RCC 7860 (cell line): Measurements from ENCODE around the gene FAM149B1.
A peak's percentile ranks its signal among the peaks of the same experiment; 100 is the strongest.

Source experiments
- DNase-seq: peaks from one replicate; pipeline ENCODE4 v3.0.0-alpha.2; 2015; ENCODE audit warnings: low spot score
- FAIRE-seq: peaks from 2 replicates; lab custom pipeline; 2012; peaks lifted over from hg19 to GRCh38; lab: Jason Lieb, UNC

FAM149B1 gene

DNA sequence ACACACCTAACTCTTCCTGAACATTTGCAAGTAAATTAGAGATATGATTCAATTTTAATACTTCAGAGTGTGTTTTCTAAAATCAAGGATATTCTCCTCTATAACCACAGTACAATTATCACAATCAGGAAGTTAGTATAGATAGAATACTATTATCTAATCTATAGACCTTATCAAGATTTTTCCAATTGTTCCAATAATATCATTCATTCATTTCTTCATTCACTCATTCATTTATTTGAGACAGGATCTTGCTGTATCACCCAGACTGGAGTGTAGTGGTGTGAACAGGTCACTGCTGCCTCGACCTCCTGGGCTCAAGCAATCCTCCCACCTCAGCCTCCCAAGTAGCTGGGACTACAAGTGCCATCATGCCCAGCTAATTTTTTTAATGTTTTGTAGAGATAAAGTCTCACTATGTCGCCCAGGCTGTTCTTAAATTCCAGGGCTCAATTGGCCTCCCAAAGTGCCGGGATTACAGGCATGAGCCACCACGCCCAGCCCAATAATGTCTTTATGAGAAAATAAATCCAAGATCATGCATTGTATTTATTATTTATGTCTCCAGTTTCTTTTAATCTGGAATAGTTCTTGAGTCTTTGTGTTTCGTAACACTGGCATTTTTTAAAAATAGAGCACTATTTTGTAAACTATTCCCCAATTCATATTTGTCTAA lies 95.1 kb downstream of the FAM149B1 start:
- DNase-seq (no peak), FAIRE-seq (no peak)

DNA sequence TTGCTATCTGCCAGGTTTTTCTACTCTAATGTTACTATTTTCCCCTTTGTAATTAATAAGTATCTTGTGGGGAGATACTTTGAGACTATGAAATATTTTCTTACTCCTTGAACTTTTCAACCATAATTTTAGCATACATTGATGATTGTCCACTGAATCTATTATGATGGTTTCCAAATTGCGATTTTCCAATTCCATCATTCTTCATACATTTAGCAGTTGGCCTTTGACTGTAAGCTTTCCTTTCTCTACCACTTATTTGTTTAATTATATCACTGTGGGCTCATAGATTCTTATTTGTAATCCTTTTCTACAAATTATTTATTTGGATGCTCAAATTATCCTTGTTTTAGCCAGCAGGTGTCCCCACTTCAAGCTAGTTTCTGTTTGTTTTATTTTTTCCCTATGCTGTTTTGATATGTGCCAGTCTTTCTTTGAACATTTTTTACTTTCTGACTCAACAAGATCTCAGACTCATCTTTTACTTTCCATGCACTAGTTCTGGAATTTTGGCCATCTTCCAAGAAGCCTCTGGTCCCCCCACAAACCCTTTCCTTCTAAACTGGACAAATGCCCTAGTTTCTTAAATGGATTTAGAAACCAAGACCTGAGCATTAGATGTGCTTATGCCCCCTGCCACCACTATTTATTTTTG lies 95.9 kb downstream of the FAM149B1 start:
- DNase-seq (peak; percentile 45), FAIRE-seq (peak; percentile 60)

DNA sequence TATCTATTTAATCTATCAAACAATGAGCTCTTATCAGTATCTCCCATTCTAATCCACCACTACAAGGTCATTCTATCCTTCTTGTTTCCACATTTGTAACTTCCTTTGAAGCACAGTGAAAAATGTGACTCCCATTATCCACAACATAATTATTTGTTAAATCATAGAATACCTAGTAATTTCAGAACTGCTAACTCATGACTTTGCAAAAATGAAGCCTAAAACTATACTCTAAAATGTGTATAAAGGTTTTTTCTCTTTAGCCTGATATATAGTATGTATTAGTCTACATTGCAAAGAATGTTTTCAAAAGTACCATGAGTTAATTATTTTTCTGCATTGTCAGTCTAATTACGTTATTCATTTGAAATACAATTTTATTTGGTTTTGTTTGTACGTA lies 96.5 kb downstream of the FAM149B1 start:
- DNase-seq = no peak
- FAIRE-seq = no peak

- no peak for FAIRE-seq
- no peak for DNase-seq
Observed at GRCh38 chr10:73281097-73281496, 113.2 kb downstream of the FAM149B1 start.

DNA sequence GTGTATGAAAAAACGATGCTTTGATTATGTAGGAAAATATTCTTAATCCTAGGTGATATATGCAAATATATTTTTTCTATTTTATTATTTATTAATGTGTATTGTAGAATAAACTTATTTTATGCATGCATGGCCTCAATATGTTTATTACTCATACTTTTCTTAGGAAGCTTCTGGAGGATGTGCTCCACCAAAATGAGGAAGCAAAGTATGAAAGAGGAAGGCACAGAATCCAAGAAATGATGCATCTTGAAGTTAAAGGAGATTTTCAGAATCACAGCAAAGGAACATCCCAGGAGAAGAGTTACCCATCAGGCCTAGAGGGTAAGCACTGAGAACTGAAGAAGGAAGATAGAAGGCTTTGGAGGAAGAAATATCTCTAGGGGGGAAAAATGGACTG lies 119.5 kb downstream of the FAM149B1 start:
- FAIRE-seq (no peak), DNase-seq (no peak)

DNA sequence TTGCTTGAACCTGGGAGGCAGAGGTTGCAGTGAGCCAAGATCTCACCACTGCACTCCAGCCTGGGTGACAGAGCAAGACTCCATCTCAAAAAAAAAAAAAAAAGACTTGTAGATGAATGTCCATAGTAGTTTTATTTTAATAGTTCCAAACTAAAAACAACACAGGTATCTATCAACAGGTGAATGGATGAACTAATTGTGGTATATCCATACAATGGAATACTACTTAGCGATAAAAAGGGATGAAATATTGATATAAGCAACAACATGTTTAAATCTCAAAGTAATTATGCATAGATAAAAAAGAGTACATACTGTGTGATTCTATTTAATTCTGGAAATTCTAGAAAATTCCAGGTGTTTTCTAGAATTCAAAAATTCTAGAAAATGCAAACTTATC lies 122.0 kb downstream of the FAM149B1 start:
- FAIRE-seq (no peak), DNase-seq (no peak)

DNA sequence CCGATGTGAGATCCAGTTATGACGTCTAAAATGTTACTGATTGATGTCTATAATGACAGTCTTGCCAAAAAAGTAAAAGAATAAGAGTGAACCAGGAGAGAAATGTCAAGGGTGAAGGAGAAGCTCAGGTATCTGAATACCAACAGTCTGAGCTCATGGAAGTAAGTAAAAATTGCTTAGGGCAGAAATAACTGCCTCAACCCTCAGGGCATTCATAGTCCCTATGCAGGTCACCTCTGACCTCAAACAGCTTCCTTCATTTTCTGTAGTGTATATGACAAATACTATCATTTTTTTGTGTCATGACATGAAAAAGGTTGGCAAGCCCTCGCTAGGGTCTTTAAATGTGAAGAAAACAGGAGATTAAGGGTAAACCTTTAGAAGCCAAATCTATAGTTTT lies 125.5 kb downstream of the FAM149B1 start:
- DNase-seq (no peak), FAIRE-seq (no peak)
